Naive thymus-derived CD4-positive, alpha-beta T cell (primary cell): ENCODE data around the gene SEMA4C. TPM values are rescaled to one million over a fixed set of nuclear protein-coding genes. Genes with fewer than 3 reads are reported as not detected.

ENCODE experiments used
- ATAC-seq: fragments of 150-1000 bp; cut with Tn5 transposase; 2 replicates; pipeline ENCODE4 v1.10.0; 2021; ENCODE audit warnings: mild to moderate bottlenecking, moderate library complexity
- CTCF ChIA-PET: fragments of 350-600 bp; sonication (Branson Sonifier 250); formaldehyde crosslinking; loops from one replicate; lab custom pipeline; 2021; ENCODE audit warnings: antibody characterized with exemption; lab: Charles Lee
- POLR2A ChIA-PET: fragments of 350-600 bp; sonication (Branson Sonifier 250); formaldehyde crosslinking; loops from one replicate; lab custom pipeline; 2021; ENCODE audit warnings: antibody characterized with exemption, inconsistent platforms; lab: Charles Lee
- DNase-seq, 9 donors: peaks; one replicate each; pipeline versions ENCODE4 v3.0.0 to v3.0.0-alpha.2; 2020 to 2022; ENCODE audit warnings: mixed read lengths in 1 of 9
- H3K27ac ChIP-seq: one replicate; pipeline ENCODE4 v1.7.0; 2013; ENCODE audit warnings: mild to moderate bottlenecking, low read depth, low read length, moderate library complexity
- H3K27me3 ChIP-seq, 2 donors: one replicate each; pipeline ENCODE4 v1.7.0; 2013; ENCODE audit warnings: low read length in 2 of 2, mild to moderate bottlenecking in 2 of 2, moderate library complexity in 2 of 2; ENCODE audit not compliant: control insufficient read depth in 2 of 2, insufficient read depth in 2 of 2
- H3K36me3 ChIP-seq, 3 experiments: 1 replicate in 2 of 3; 2 replicates in 1 of 3; pipeline ENCODE4 v1.7.0; 2013; ENCODE audit warnings: low read length in 3 of 3, mild to moderate bottlenecking in 3 of 3, moderate library complexity in 1 of 3; ENCODE audit not compliant: insufficient read depth in 3 of 3, control insufficient read depth in 2 of 3
- H3K4me1 ChIP-seq, 2 donors: one replicate each; pipeline ENCODE4 v1.7.0; 2013; ENCODE audit warnings: low read length in 2 of 2, mild to moderate bottlenecking in 2 of 2, moderate library complexity in 1 of 2; ENCODE audit not compliant: control insufficient read depth in 2 of 2, insufficient read depth in 2 of 2
- H3K4me3 ChIP-seq: 2 replicates; pipeline ENCODE4 v1.7.0; 2013; ENCODE audit warnings: mild to moderate bottlenecking, low read length
- H3K9me3 ChIP-seq, 3 experiments: 1 replicate in 2 of 3; 2 replicates in 1 of 3; pipeline ENCODE4 v1.7.0; 2013; ENCODE audit warnings: low read length in 3 of 3; ENCODE audit not compliant: control insufficient read depth in 2 of 3
- H3K27ac Mint-ChIP-seq, 9 donors: one replicate each; pipeline ENCODE4 v1.8.0; 2020 to 2022; ENCODE audit warnings: mixed read lengths in 9 of 9, mild to moderate bottlenecking in 8 of 9, moderate library complexity in 5 of 9, inconsistent platforms in 2 of 9
- H3K27me3 Mint-ChIP-seq, 5 donors: one replicate each; pipeline ENCODE4 v1.8.0; 2021 to 2022; ENCODE audit warnings: mixed read lengths in 5 of 5, mild to moderate bottlenecking in 1 of 5
- H3K36me3 Mint-ChIP-seq, 5 donors: one replicate each; pipeline ENCODE4 v1.8.0; 2020 to 2022; ENCODE audit warnings: mixed read lengths in 5 of 5, mild to moderate bottlenecking in 3 of 5, inconsistent platforms in 1 of 5
- H3K4me1 Mint-ChIP-seq, 7 donors: one replicate each; pipeline ENCODE4 v1.8.0; 2020 to 2022; ENCODE audit warnings: mixed read lengths in 7 of 7, mild to moderate bottlenecking in 3 of 7, inconsistent platforms in 1 of 7
- H3K4me3 Mint-ChIP-seq, 10 donors: one replicate each; pipeline ENCODE4 v1.8.0; 2020 to 2022; ENCODE audit warnings: mild to moderate bottlenecking in 10 of 10, mixed read lengths in 10 of 10, moderate library complexity in 6 of 10, inconsistent platforms in 2 of 10
- H3K9me3 Mint-ChIP-seq, 11 donors: one replicate each; pipeline ENCODE4 v1.8.0; 2020 to 2022; ENCODE audit warnings: mixed read lengths in 11 of 11, mild to moderate bottlenecking in 4 of 11, inconsistent platforms in 1 of 11, moderate library complexity in 1 of 11
- intact Hi-C, 2 donors: fragments of 100-400 bp; cut with micrococcal nuclease; formaldehyde crosslinking; loops; one replicate each; pipeline ENCODE4 v1.15.1; 2023
- polyA plus RNA-seq, 2 donors: library from polyadenylated mRNA; unstranded; fragments of 300-500 nt; fragmentation: Illumina TruSeq; gene quantifications; one replicate each; pipeline ENCODE4 v1.2.3, GENCODE V29; 2021
- total RNA-seq, 6 experiments: library from RNA in 5 of 6; stranded (reverse) in 5 of 6; gene quantifications; 1 replicate in 5 of 6; 2 replicates in 1 of 6; pipeline ENCODE4 v1.2.3 and lab custom pipeline; 2021 to 2026

SEMA4C gene
- total and polyA plus RNA-seq, 7 experiments from 2014 or later, result 3.1 to 74.7 (median 34.4) TPM

- CTCF ChIA-PET, result no interaction called here
- Mint-ChIP-seq H3K27me3 (peaks cover 0 to 2% (median 0%) of the 10 kb centered on the region in 5 donors), H3K4me1 (peaks cover 4 to 18% (median 10%) of the 10 kb centered on the region in 7 donors), H3K9me3 (peaks cover 0 to 2% (median 0%) of the 10 kb centered on the region in 11 donors), H3K36me3 (no peaks in the 10 kb centered on the region), H3K27ac (peak overlapping the region in 3 of 9 donors; percentile 2 to 31 (median 9)), H3K4me3 (no peak overlapping the region)
- no peak for ATAC-seq
- POLR2A ChIA-PET, result interaction anchor here (0.8 to 1.2 kb wide), 3 partner anchors 8 to 34 kb away, joined by 3 to 5 read pairs (median 3); no protein-coding TSS in a partner anchor
- Histone ChIP-seq H3K9me3 (no peaks in the 10 kb centered on the region), H3K27me3 (no peaks in the 10 kb centered on the region), H3K4me3 (no peak overlapping the region), H3K4me1 (no peaks in the 10 kb centered on the region), H3K27ac (no peak overlapping the region), H3K36me3 (no peaks in the 10 kb centered on the region)
- DNase-seq, result no peak
- intact Hi-C loops, result no loop called here
Observed at GRCh38 chr2:96879545-96880040, 9.7 kb upstream of the SEMA4C start.

- Histone ChIP-seq H3K9me3 (no peaks in the 10 kb centered on the region), H3K36me3 (no peaks in the 10 kb centered on the region), H3K27ac (no peak overlapping the region), H3K4me1 (peaks cover 0 to 4% of the 10 kb centered on the region in 2 donors), H3K4me3 (no peak overlapping the region), H3K27me3 (no peaks in the 10 kb centered on the region)
- Mint-ChIP-seq H3K9me3 (peaks cover 0 to 2% (median 0%) of the 10 kb centered on the region in 11 donors), H3K36me3 (no peaks in the 10 kb centered on the region), H3K27me3 (peaks cover 0 to 4% (median 0%) of the 10 kb centered on the region in 5 donors), H3K4me1 (peaks cover 9 to 24% (median 13%) of the 10 kb centered on the region in 7 donors), H3K4me3 (no peak overlapping the region), H3K27ac (no peak overlapping the region)
- ChIA-PET POLR2A (interaction anchor here (0.6 to 1.3 kb wide), 4 partner anchors 10 to 34 kb away, joined by 3 read pairs; no protein-coding TSS in a partner anchor), CTCF (no interaction called here)
- DNase-seq (no peak), ATAC-seq (no peak)
- intact Hi-C loops, result no loop called here
Observed at GRCh38 chr2:96878796-96879544, 9.1 kb upstream of the SEMA4C start.

- Mint-ChIP-seq H3K27me3 (peaks cover 0 to 4% (median 0%) of the 10 kb centered on the region in 5 donors), H3K4me3 (no peak overlapping the region), H3K36me3 (no peaks in the 10 kb centered on the region), H3K4me1 (peaks cover 10 to 30% (median 15%) of the 10 kb centered on the region in 7 donors), H3K9me3 (peaks cover 0 to 2% (median 0%) of the 10 kb centered on the region in 11 donors), H3K27ac (no peak overlapping the region)
- ChIA-PET POLR2A (interaction anchor here (0.9 to 2.0 kb wide), 4 partner anchors 10 to 18 kb away, joined by 3 to 7 read pairs (median 4); no protein-coding TSS in a partner anchor), CTCF (no interaction called here)
- no peaks in the 10 kb centered on the region for H3K9me3 ChIP-seq
- DNase-seq (no peak), ATAC-seq (no peak)
- H3K4me3 ChIP-seq, result no peak overlapping the region
- peaks cover 0 to 10% of the 10 kb centered on the region in 2 donors for H3K4me1 ChIP-seq
- H3K27ac ChIP-seq, result no peak overlapping the region
- H3K36me3 ChIP-seq, result no peaks in the 10 kb centered on the region
- H3K27me3 ChIP-seq, result no peaks in the 10 kb centered on the region
- intact Hi-C loops, result no loop called here
Observed at GRCh38 chr2:96878171-96878570, 8.3 kb upstream of the SEMA4C start.

- H3K9me3 Mint-ChIP-seq, result peaks cover 0 to 2% (median 0%) of the 10 kb centered on the region in 11 donors
- ATAC-seq (no peak), DNase-seq (no peak)
- Histone ChIP-seq H3K27ac (no peak overlapping the region), H3K9me3 (no peaks in the 10 kb centered on the region), H3K4me3 (no peak overlapping the region), H3K4me1 (peaks cover 0 to 10% of the 10 kb centered on the region in 2 donors), H3K36me3 (no peaks in the 10 kb centered on the region), H3K27me3 (no peaks in the 10 kb centered on the region)
- CTCF ChIA-PET, result no interaction called here
- H3K4me3 Mint-ChIP-seq, result no peak overlapping the region
- H3K27ac Mint-ChIP-seq, result no peak overlapping the region
- H3K4me1 Mint-ChIP-seq, result peaks cover 10 to 35% (median 21%) of the 10 kb centered on the region in 7 donors
- H3K27me3 Mint-ChIP-seq, result peaks cover 0 to 4% (median 0%) of the 10 kb centered on the region in 5 donors
- no peaks in the 10 kb centered on the region for H3K36me3 Mint-ChIP-seq
- intact Hi-C loops, result no loop called here
- POLR2A ChIA-PET, result interaction anchor here (0.9 to 2.0 kb wide), 3 partner anchors 9 to 16 kb away, joined by 3 to 7 read pairs (median 4); no protein-coding TSS in a partner anchor
Observed at GRCh38 chr2:96877631-96878092, 7.8 kb upstream of the SEMA4C start.

GRCh38 chr2:96877042-96877451 lies 7.2 kb upstream of the SEMA4C start:
- Histone ChIP-seq H3K36me3 (no peaks in the 10 kb centered on the region), H3K4me1 (peaks cover 0 to 10% of the 10 kb centered on the region in 2 donors), H3K4me3 (no peak overlapping the region), H3K27me3 (no peaks in the 10 kb centered on the region), H3K27ac (no peak overlapping the region), H3K9me3 (no peaks in the 10 kb centered on the region)
- peak overlapping the region in 2 of 9 donors; percentile 13 to 28 for H3K27ac Mint-ChIP-seq
- ChIA-PET POLR2A (interaction anchor here (1.9 to 2.0 kb wide), 2 partner anchors 8 to 12 kb away, joined by 4 to 7 read pairs; no protein-coding TSS in a partner anchor), CTCF (no interaction called here)
- ATAC-seq (no peak), DNase-seq (no peak)
- H3K36me3 Mint-ChIP-seq, result no peaks in the 10 kb centered on the region
- H3K4me1 Mint-ChIP-seq, result peaks cover 10 to 41% (median 27%) of the 10 kb centered on the region in 7 donors
- peaks cover 0 to 2% (median 0%) of the 10 kb centered on the region in 11 donors for H3K9me3 Mint-ChIP-seq
- H3K4me3 Mint-ChIP-seq, result no peak overlapping the region
- intact Hi-C loops, result no loop called here
- peaks cover 0 to 9% (median 0%) of the 10 kb centered on the region in 5 donors for H3K27me3 Mint-ChIP-seq

GRCh38 chr2:96876269-96877041 lies 6.6 kb upstream of the SEMA4C start:
- CTCF ChIA-PET, result no interaction called here

More at GRCh38 chr2:96876269-96877041, 6.6 kb upstream of the SEMA4C start:
- peaks cover 10 to 43% (median 28%) of the 10 kb centered on the region in 7 donors for H3K4me1 Mint-ChIP-seq
- peaks cover 0 to 9% (median 0%) of the 10 kb centered on the region in 5 donors for H3K27me3 Mint-ChIP-seq
- no peaks in the 10 kb centered on the region for H3K36me3 Mint-ChIP-seq
- peaks cover 0 to 2% (median 0%) of the 10 kb centered on the region in 11 donors for H3K9me3 Mint-ChIP-seq
- peak overlapping the region in 4 of 9 donors; percentile 13 to 67 (median 24) for H3K27ac Mint-ChIP-seq
- no peak overlapping the region for H3K4me3 Mint-ChIP-seq
- no peaks in the 10 kb centered on the region for H3K27me3 ChIP-seq
- no peaks in the 10 kb centered on the region for H3K36me3 ChIP-seq
- intact Hi-C loops, result no loop called here
- ATAC-seq (no peak), DNase-seq (no peak)
- H3K4me3 ChIP-seq, result no peak overlapping the region
- H3K4me1 ChIP-seq, result peaks cover 0 to 10% of the 10 kb centered on the region in 2 donors
- no peak overlapping the region for H3K27ac ChIP-seq
- no peaks in the 10 kb centered on the region for H3K9me3 ChIP-seq
- POLR2A ChIA-PET, result interaction anchor here (1.0 to 4.0 kb wide), 5 partner anchors 8 to 18 kb away, joined by 3 to 17 read pairs (median 5); partner anchors contain the start of gene ANKRD39
